NCI-H748 (cell line): Measurements from ENCODE around the gene EGLN1.
"Not testable (repeated sequence)": the region's sequence is repeated elsewhere in the genome, so short reads cannot be mapped to it uniquely, and the experiment has no call there.

ENCODE experiments used
- DNase-seq: peaks from one replicate; lab custom pipeline; 2025; ENCODE audit not compliant: unreplicated experiment; lab: John Stamatoyannopoulos, UW

Gene EGLN1

DNA sequence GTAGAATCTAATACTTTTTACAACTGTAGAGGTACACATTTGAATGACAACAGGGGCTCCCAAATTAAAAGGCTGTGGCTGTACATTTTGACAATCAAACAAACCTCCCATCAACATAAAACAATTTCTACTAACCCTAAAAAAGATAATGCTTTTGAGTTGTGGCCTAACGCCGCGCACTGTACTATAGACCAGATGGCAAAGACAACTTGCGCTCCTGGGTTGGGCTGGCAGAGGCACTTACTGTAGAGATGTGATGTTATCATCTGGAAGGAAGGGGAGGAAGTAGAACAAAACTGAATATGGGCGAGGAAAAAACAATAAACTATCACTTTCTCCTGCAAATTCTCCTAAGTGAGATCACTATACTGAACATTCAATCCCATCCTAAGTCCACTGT, 57.9 kb downstream of the EGLN1 start:
- DNase-seq = no peak

GRCh38 chr1:231363624-231364023, 58.5 kb downstream of the EGLN1 start:
- DNase-seq = no peak

- DNase-seq = no peak
Observed at GRCh38 chr1:231362325-231362724, 59.8 kb downstream of the EGLN1 start.

DNA sequence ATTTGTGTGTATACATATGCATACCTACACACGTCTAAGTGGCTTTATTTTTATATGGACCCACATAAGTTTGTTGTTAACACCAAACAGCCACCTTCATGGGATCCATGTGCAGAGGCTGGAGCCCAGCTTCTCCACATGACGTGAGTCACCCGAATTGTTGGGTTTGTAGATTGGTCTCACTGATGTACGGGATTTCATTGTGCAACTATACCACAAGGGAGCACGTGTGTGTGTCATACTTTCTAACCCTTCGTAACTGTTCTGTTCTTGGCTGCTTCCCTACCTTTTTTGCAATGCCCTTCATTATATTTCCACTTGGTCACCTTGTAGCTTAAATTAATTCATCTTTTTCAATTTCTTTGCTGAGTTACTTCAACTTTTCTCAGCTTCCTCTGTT, 63.0 kb downstream of the EGLN1 start:
- DNase-seq = no peak

GRCh38 chr1:231357831-231358354, 64.2 kb downstream of the EGLN1 start:
- peak; percentile 58 for DNase-seq

- no peak for DNase-seq
Observed at GRCh38 chr1:231357187-231357772, 64.8 kb downstream of the EGLN1 start.

- no peak for DNase-seq
Observed at GRCh38 chr1:231355171-231355570, 66.9 kb downstream of the EGLN1 start.

GRCh38 chr1:231354330-231355020, 67.6 kb downstream of the EGLN1 start:
- no peak for DNase-seq

DNA sequence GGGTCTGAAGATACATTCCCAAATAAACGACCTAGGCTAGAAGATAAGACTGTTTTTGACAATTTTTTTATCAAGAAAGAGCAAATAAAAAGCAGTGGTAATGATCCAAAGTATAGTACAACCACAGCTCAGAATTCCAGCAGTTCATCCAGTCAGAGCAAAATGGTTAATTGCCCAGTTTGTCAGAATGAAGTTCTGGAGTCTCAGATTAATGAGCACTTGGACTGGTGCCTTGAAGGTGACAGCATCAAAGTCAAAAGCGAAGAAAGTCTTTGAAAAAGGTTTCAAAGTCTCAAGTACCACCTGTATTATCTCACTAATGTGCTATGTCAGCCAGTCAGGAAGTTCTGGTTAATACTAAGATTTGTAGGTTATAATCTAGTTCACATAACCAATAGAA, 69.0 kb downstream of the EGLN1 start:
- DNase-seq = no peak

DNA sequence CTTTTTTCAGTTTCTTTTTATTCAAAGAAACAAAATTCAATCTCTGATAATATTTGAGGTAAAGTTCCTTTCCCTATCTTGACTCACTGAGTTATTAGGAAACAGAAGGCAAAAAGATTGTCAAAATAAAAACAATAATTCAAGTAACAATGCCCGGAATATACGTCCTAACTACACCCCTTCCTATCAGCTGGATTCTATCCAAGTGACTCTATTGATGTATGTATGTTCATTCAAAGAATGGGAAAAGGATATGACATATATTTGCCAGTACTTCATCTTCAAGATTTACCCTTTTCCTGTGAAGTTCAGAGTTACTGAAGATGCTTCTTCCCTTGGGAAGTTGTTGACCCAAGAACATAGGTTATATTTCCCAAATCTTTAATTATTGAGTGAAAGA, 70.3 kb downstream of the EGLN1 start:
- no peak for DNase-seq

- DNase-seq = not testable (repeated sequence)
Observed at GRCh38 chr1:231348856-231349255, 73.2 kb downstream of the EGLN1 start.

GRCh38 chr1:231348442-231348841, 73.6 kb downstream of the EGLN1 start:
- DNase-seq = no peak

GRCh38 chr1:231347961-231348360, 74.1 kb downstream of the EGLN1 start:
- DNase-seq = no peak

DNA sequence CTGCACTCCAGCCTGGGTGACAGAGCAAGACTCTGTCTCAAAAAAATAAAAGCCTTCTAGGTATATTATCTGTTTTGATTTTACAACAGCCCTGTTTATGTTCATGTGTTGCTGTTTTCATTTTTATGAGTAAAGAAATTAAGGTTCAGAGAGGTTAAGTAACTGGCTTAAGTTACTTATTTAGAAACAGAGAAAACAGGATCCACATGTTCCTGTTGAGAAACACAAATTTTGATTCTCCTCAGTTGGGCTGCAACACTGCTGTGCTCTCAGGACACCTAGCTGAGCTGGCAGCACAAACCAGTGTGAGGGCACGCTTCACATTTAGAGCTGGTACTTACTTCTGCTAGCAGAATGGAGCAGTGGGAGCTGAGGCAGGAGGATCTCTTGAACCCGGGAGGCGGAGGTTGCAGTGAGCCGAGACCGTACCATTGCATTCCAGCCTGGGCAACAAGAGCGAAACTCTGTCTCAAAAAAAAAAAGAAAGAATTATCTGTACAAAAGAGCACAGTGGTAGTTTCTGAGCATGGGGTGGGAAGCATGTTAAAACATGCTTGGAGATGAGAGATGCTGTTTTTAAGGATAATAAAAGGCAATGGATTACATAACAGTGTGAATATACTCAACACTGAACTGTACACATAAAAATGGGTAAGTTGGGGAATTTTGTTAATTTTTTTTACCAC, 81.6 kb downstream of the EGLN1 start:
- no peak for DNase-seq

GRCh38 chr1:231338270-231339128, 83.6 kb downstream of the EGLN1 start, which contains the start of gene SPRTN:
SPRTN (plus strand) TSS chr1:231338293; CDS start chr1:231338384, 91 bp downstream.
- DNase-seq = no peak

DNA sequence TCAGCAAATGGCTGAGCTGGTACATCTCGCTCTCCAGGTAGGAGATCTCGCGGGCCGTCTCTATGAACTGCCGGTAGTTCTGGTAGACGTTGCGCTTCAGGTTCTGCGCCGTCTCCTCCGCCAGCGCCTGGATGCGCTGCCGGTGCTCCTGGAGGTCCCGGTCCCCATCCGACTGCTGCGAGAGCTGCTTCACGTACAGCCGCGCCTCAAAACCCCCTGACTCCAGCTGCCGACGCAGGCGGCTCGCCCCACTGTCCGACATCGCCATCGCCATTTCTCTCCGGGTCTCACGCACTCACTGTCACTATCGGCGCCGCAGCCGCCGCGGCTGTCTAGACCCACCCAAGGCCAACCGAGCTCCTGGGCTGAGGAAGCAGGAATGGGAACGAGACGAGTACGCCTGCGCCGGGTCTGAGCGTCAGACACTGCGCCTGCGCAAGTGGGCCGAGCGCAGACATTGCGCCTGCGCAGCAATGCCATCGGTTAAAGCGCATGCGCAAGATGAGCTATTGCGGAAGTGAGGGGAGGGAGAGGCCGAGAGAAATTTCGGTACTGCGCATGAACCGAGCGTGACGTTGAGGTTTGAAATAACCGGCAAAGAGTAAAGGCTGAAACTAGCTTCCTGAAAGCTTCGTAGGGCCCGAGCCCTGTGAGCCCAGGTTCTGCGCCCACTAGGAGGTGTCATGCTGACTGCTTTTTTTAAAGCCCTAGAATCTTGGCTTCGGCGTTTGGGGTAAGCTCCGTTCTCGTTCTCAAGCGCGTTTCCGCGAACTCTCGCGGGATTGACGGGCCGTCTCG, 84.4 kb downstream of the EGLN1 start, which contains the start of gene EXOC8:
Gene EXOC8 (minus strand): TSS at position 381 of the 798 bp plus-strand sequence. CDS start 107 bp downstream, at position 274.
- DNase-seq = peak; percentile 94

- DNase-seq = peak; percentile 24
Observed at GRCh38 chr1:231337043-231337471, 85.0 kb downstream of the EGLN1 start.

- DNase-seq = peak; percentile 26
Observed at GRCh38 chr1:231335663-231336602, 86.2 kb downstream of the EGLN1 start.

DNA sequence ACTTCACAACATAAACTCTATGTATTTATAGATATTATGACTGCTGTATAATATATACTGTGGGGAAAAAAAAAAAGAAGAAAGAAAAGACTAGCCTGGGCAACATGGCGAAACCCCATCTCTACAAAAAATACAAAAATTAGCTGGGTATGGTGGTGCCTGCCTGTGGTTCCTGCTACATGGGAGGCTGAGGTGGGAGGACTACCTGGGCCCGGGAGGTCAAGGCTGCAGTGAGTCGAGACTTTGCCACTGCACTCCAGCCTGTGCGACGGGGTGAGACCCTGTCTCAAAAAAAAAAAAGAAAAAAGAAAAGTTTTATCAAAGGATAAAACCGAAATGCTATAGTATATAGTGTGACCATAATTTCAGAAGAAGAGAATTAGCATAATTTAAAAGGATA, 87.1 kb downstream of the EGLN1 start:
- no peak for DNase-seq
